Activated CD4-positive, alpha-beta T cell treated with anti-CD3 and anti-CD28 coated beads for 48 hours (primary cell): ENCODE results near the gene TRIM63.
"Not testable (repeated sequence)": the region's sequence is repeated elsewhere in the genome, so short reads cannot be mapped to it uniquely, and the experiment has no call there.

Experiments
- DNase-seq: peaks from one replicate; pipeline ENCODE4 v3.0.0-alpha.2; 2020

TRIM63 gene

DNA sequence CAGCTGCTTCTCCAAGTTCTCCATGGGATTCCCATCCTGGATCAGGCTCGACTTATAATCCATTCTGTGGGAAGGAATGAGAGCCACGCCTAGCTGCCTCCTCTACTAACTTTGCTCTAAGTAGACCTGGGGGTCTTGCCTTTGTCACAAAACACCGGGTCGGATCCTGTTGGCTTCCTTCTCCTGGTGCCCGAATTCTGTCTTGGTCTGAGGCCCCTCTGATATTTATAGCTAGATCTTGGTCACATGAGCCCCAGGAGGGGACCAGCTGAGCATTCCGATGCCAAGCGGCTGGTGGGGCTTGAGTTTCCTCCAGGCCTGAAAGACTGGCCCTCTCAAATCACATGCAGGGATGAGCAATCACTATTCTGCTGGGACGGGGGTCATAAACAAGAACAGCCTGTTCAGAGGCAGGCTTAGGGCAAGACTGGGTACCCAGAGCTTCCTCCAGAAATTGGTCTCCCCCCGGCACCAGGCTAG, at the start of gene TRIM63:
TRIM63 (minus strand) TSS at position 199 of the 480 bp plus-strand sequence; CDS start at position 63, 136 bp downstream.
- DNase-seq: no peak

DNA sequence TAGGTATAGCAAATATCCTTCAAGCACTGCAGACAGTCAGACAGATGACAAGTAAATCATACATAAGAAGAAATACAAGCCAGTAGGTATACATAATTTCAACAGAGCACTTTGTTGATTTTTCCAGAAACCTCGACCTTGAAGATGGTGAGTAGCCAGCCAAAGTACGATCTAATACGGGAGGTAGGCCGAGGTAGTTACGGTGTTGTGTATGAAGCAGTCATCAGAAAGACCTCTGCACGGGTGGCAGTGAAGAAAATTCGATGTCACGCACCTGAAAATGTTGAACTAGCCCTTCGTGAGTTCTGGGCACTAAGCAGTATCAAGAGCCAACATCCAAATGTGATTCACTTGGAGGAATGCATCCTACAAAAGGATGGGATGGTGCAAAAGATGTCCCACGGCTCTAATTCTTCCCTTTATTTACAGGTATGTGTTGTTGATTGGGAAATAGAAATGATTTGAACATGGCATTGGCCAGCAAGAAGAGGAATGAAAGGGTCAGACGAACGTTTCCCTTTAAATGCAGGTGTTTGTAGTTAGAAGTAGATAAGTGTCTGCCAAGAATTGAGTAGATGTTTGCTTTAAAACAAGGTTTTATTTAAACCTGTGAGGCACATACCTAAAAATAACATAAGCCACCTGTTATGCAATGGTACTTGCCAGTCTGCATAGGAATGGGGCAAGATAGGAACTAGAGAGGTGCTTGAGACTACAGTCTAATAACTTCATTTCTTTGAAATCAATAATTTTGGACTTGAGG, 46.9 kb upstream of the TRIM63 start:
- no peak for DNase-seq

DNA sequence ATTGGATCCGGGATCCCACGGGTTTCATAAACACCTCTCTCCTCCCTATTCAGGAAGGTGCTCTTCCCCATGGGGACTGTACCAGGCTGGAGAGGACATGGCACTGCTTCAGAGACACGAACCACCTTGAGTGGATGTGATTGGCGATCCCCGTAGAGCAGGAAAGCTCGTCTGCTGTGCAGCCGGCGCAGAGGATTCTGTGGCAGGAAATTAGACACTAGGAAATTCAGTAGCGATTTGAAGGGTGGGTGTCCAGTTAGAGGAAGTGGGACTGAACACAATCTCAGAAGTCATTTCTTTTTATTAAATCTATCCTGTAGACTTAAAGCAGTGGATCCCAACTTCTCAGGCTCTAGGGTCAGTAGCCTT, 45.0 kb upstream of the TRIM63 start:
- peak; percentile 18 for DNase-seq

GRCh38 chr1:26111530-26112406, 44.3 kb upstream of the TRIM63 start, which contains the start of gene PDIK1L:
Gene PDIK1L (plus strand): TSS chr1:26111824. CDS start chr1:26114309, 2,485 bp downstream.
- DNase-seq: peak; percentile 95

DNA sequence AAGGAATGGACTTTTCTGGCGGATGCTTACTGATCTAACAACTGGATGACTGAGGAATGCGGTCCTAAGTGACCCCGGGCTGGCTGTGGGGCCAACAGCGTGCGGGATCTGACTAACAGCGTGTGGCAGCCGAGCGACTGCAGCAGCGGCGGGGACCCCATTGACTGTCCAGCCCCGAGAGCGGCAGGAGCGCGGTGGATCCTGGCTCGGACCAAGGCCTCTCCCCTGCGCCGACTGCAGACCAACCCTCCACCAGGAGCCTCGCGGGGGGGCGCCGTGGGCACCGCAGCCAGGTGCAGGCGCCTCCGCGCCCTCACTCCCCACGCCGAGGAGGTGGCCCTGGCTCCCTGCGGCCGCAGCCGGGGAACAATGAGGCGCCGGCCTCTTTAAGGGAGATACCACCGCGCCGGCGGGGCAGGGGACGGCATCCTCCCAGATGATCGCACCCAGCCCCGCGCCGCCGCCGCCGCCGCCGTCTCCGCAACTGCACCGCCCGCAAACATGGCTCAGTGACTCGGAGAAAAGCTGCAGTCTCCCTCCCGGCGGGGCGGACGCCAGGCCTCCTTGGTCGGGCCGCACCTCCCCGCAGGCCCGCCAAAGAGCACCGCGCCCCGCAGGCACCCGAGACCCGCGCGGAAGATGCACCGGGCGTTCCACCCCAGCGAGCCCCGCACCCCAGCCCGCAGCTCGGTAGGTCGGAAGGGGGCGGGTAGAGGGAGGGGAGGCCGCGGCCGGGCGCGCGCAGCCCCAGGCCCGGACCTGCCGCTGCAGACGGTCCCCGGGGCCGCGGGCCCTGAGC, 43.5 kb upstream of the TRIM63 start:
- peak; percentile 82 for DNase-seq

GRCh38 chr1:26109229-26110164, 42.1 kb upstream of the TRIM63 start:
- no peak for DNase-seq

DNA sequence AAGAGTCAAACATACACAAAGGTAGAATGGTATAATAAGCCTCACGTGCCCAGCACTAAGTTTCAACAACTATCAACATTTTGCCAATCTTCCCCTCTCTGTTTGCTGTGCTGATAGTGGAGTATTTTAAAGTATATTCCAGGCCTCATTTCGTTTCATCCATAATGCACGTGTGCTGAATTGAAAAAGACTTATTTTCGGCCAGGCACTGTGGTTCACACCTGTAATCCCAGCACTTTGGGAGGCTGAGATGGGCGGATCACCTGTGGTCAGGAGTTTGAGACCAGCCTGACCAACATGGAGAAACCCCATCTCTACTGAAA, 37.8 kb upstream of the TRIM63 start:
- DNase-seq: not testable (repeated sequence)

- DNase-seq: no peak
Measured at GRCh38 chr1:26102526-26102925, 35.1 kb upstream of the TRIM63 start.

GRCh38 chr1:26102119-26102518, 34.7 kb upstream of the TRIM63 start:
- DNase-seq: no peak

- DNase-seq: not testable (repeated sequence)
Measured at GRCh38 chr1:26100204-26100603, 32.8 kb upstream of the TRIM63 start.

DNA sequence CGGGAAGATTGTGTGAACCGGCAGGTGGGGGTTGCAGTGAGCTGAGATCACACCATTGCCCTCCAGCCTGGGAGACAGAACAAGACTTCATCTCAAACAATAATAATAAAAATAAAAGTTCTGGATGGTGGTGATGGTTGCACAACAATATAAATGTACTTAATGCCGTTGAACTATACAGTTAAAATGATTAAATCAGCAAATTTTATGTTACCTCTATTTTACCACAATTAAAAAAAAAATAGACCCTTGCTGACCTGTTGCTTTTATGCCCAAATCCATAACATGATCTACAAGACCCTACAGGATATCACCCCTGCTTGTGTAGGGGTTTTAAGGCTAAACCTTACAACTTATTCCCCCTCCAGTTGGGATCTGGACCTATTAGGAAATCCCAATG, 32.4 kb upstream of the TRIM63 start:
- no peak for DNase-seq

DNA sequence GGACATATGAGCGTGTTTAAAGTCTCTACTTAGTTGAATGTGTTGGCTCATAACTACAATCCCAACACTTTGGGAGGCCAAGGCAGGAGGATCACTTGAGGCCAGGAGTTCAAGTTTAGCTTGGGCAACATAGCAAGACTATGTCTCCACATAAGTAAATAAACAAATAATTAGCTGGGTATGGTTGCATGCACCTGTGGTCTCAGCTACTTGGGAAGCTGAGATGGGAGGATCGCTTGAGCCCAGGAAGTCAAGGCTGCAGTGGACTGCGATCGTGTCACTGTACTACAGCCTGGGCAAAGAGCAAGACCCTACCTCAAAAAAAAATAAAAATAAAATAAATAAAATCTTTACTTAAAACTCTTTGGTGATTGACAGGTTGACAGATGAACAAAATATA, 31.2 kb upstream of the TRIM63 start:
- DNase-seq: no peak

- no peak for DNase-seq
Measured at GRCh38 chr1:26097696-26098095, 30.3 kb upstream of the TRIM63 start.

DNA sequence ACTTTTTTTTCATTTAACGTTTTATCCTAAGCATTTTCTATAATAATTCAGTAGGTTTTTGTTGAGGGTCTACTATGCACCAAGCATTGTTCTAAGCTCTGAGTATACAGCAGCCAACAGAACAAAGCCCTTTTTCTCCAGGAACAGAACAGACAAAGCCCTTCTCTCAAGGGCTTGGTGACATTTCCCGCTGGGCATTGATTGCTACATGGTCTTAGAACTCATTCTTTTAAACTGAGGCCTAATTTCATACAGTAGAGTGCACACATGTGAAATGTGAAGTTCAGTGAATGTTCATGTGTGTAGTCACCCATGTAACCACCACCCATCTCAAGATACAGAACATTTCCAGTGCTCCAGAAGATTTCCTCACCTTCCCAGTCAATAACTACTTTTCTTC, 29.0 kb upstream of the TRIM63 start:
- no peak for DNase-seq

DNA sequence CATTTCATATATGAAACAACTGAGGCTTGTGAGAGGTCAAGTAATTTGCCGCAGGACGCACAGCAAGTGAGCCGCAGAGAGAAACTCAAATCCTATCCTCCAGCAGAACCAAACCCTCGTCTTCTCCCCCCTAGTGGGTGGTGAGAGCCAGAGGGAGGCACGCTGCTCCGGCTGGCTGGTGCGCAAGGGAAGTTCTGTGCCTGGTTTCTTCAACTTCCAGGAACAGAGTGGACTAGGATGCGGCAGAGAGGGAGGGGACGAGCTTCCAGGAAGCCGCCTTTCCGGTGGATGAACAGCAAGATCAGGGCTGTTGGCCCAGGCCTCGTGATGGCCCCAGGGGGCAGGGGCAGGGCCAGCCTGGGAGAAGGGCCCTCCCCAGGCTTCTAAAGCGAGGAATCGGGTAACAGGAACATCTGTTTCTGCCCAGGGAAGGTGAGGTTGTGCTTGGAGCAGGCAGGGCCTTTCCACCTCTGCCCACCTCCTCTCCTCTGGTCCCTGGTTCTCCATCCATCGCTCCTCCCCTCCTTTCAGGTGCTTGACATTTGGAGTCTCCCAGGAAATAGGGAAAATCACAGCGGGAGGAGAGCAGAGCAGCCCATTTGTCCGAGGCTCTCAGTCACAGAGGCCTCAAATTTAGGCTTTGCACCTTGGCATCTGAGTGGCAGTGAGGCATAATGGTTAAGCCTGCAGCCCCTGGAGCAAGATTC, 27.4 kb upstream of the TRIM63 start:
- no peak for DNase-seq

DNA sequence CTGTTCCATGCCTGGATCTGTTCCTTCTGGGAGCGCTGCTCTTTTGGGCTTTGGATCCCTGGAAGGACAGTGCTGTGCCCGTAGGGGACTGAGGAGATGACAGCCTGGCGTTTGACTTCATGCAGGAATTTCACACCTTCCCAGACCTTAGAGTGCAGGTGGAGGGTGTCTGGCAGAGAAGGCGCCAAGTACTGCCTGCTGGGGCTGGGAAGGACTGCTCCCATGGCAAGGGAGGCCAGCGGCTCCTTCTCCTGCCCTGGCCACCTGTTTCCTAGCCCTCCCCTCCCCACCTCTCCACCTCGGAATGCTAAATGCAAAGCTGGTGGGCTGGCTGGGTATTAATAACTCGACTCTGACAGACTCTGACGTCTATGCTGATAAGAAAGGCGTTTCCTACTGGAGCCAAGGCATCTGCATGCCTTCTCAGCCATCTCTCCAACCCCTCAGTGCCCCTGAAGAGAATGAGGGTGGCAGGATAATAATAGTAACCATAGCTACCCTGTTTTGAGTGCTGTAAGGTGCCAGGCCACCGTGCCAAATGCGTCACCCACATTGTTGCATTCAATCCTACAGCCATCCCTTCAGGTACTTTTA, 26.7 kb upstream of the TRIM63 start:
- DNase-seq: no peak

- not testable (repeated sequence) for DNase-seq
Measured at GRCh38 chr1:26093569-26093968, 26.1 kb upstream of the TRIM63 start.

- no peak for DNase-seq
Measured at GRCh38 chr1:26092422-26092821, 25.0 kb upstream of the TRIM63 start.

GRCh38 chr1:26090893-26091292, 23.5 kb upstream of the TRIM63 start:
- DNase-seq: no peak

DNA sequence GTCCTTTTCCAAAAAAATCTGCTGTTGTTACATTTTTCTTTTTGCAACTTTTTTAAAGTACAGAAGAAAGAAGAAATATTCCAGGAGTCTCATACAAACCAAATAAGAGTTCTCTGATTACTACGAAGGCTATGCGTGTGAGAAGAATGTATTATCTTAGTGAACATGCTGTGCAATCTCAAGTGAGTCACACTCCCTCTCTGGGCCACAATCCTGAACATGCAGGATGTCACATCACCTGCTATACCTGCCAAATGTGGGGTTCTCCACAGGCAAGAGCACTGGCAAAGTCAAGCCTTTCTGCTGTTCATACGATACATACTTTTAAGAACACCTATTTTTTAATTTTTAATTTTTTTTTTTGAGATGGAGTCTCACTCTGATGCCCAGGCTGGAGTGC, 21.7 kb upstream of the TRIM63 start:
- DNase-seq: no peak

DNA sequence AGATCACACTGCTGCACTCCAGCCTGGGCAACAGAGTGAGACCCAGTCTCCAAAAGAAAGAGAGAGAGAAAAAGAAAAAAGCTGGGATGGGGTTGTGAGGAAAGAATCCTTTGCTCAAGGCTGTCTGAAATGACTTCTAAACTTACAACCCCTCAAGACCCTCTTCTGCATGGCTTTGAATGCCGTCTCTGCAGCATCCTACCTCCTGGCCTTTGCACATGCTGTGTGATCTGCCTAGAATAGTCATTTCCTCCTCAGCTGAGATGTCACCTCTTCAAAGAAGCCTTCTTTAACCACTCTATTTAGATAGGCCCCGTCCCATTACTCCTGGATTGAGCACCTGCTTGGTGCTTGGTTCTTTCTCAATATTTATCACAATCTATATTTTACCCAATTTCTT, 17.4 kb upstream of the TRIM63 start:
- no peak for DNase-seq
